H9 (cell line): Measurements from ENCODE around the gene ROBO2. TPM values are rescaled to one million over a fixed set of nuclear protein-coding genes. Genes with fewer than 3 reads are reported as not detected.

Source experiments
- DNase-seq: peaks from one replicate; pipeline ENCODE4 v3.0.0-alpha.2; 2017
- H2AFZ ChIP-seq: one replicate; pipeline ENCODE4 v1.6.1; 2013; ENCODE audit warnings: mild to moderate bottlenecking, low read length, control low read depth, moderate library complexity
- H2AK5ac ChIP-seq: 2 replicates; pipeline ENCODE4 v1.6.1; 2013; ENCODE audit warnings: low read length, control low read depth, mixed read lengths; ENCODE audit not compliant: insufficient read length
- H2BK120ac ChIP-seq: one replicate; pipeline ENCODE4 v1.6.1; 2013; ENCODE audit warnings: low read depth, mild to moderate bottlenecking, low read length, control low read depth, inconsistent platforms; ENCODE audit not compliant: poor library complexity, severe bottlenecking
- H2BK12ac ChIP-seq: 2 replicates; pipeline ENCODE4 v1.6.1; 2013; ENCODE audit warnings: low read length, control low read depth, mixed read lengths, low read depth; ENCODE audit not compliant: insufficient read length
- H2BK15ac ChIP-seq: 2 replicates; pipeline ENCODE4 v1.6.1; 2013; ENCODE audit warnings: low read depth, low read length, control low read depth
- H2BK20ac ChIP-seq: one replicate; pipeline ENCODE4 v1.6.1; 2013; ENCODE audit warnings: low read depth, mild to moderate bottlenecking, low read length, control low read depth, inconsistent platforms; ENCODE audit not compliant: poor library complexity, severe bottlenecking
- H2BK5ac ChIP-seq: 2 replicates; pipeline ENCODE4 v1.6.1; 2013; ENCODE audit warnings: low read length, control low read depth, mixed read lengths; ENCODE audit not compliant: insufficient read length
- H3K14ac ChIP-seq: 2 replicates; pipeline ENCODE4 v1.6.1; 2013; ENCODE audit warnings: low read length, control low read depth; ENCODE audit not compliant: insufficient read depth
- H3K18ac ChIP-seq: 2 replicates; pipeline ENCODE4 v1.6.1; 2013; ENCODE audit warnings: low read depth, mild to moderate bottlenecking, mixed read lengths, low read length, control low read depth; ENCODE audit not compliant: insufficient read length
- H3K23ac ChIP-seq: 2 replicates; pipeline ENCODE4 v1.6.1; 2013; ENCODE audit warnings: low read length, control low read depth, mixed read lengths, low read depth; ENCODE audit not compliant: insufficient read length
- H3K23me2 ChIP-seq: 2 replicates; pipeline ENCODE4 v1.6.1; 2013; ENCODE audit warnings: low read depth, mild to moderate bottlenecking, mixed read lengths, low read length, control low read depth; ENCODE audit not compliant: insufficient read length, poor library complexity, severe bottlenecking
- H3K27ac ChIP-seq: 2 replicates; pipeline ENCODE4 v1.5.1; 2013; ENCODE audit warnings: low read length, control low read depth, mixed read lengths, low read depth; ENCODE audit not compliant: insufficient read length
- H3K27me3 ChIP-seq: 2 replicates; pipeline ENCODE4 v1.6.1; 2013; ENCODE audit warnings: low read length, control low read depth, inconsistent platforms; ENCODE audit not compliant: insufficient read depth
- H3K4ac ChIP-seq: 2 replicates; pipeline ENCODE4 v1.6.1; 2013; ENCODE audit warnings: low read depth, mild to moderate bottlenecking, control low read depth, inconsistent platforms, low read length, moderate library complexity
- H3K4me1 ChIP-seq: 2 replicates; pipeline ENCODE4 v1.6.1; 2013; ENCODE audit warnings: low read length, control low read depth, inconsistent platforms; ENCODE audit not compliant: insufficient read depth
- H3K4me2 ChIP-seq: 2 replicates; pipeline ENCODE4 v1.6.1; 2013; ENCODE audit warnings: low read length, control low read depth, mixed read lengths; ENCODE audit not compliant: insufficient read length, insufficient read depth
- H3K56ac ChIP-seq: 2 replicates; pipeline ENCODE4 v1.6.1; 2013; ENCODE audit warnings: low read depth, mild to moderate bottlenecking, mixed read lengths, low read length, control low read depth; ENCODE audit not compliant: insufficient read length
- H3K79me1 ChIP-seq: 2 replicates; pipeline ENCODE4 v1.6.1; 2013; ENCODE audit warnings: low read depth, mild to moderate bottlenecking, moderate library complexity, low read length, control low read depth, inconsistent platforms; ENCODE audit not compliant: insufficient read depth, poor library complexity, severe bottlenecking
- H3K79me2 ChIP-seq: 2 replicates; pipeline ENCODE4 v1.6.1; 2013; ENCODE audit warnings: low read length, control low read depth, inconsistent platforms; ENCODE audit not compliant: insufficient read depth
- H3K9ac ChIP-seq: 2 replicates; pipeline ENCODE4 v1.6.1; 2013; ENCODE audit warnings: low read length, control low read depth, mixed read lengths; ENCODE audit not compliant: insufficient read length; ENCODE audit errors: extremely low read depth
- H3K9me3 ChIP-seq: one replicate; pipeline ENCODE4 v1.6.1; 2013; ENCODE audit warnings: low read depth, low read length, inconsistent platforms; ENCODE audit not compliant: control insufficient read depth
- H3T11ph ChIP-seq: one replicate; pipeline ENCODE4 v1.6.1; 2013; ENCODE audit warnings: mild to moderate bottlenecking, low read length, control low read depth, inconsistent platforms
- H4K20me1 ChIP-seq: one replicate; pipeline ENCODE4 v1.6.1; 2013; ENCODE audit not compliant: control insufficient read depth, insufficient read length, insufficient read depth
- H4K5ac ChIP-seq: 2 replicates; pipeline ENCODE4 v1.6.1; 2013; ENCODE audit warnings: low read depth, mild to moderate bottlenecking, mixed read lengths, low read length, control low read depth; ENCODE audit not compliant: insufficient read length
- H4K8ac ChIP-seq: replicated peaks from 2 replicates; pipeline ENCODE4 v1.6.1; 2013; ENCODE audit warnings: low read length, control low read depth, mixed read lengths, low read depth; ENCODE audit not compliant: insufficient read length
- H4K91ac ChIP-seq: 2 replicates; pipeline ENCODE4 v1.6.1; 2013; ENCODE audit warnings: low read depth, mild to moderate bottlenecking, moderate library complexity, mixed read lengths, low read length, control low read depth; ENCODE audit not compliant: insufficient read length
- H3K27ac Mint-ChIP-seq, 3 experiments: 2 replicates in 2 of 3; 3 replicates in 1 of 3; pipeline ENCODE4 v1.8.0; 2020 to 2021; ENCODE audit warnings: mixed read lengths in 3 of 3, mild to moderate bottlenecking in 1 of 3, moderate library complexity in 1 of 3
- H3K27me3 Mint-ChIP-seq: 2 replicates; pipeline ENCODE4 v1.8.0; 2021; ENCODE audit warnings: low read depth, mild to moderate bottlenecking, moderate library complexity, mixed read lengths
- H3K36me3 Mint-ChIP-seq, 3 experiments: 2 replicates in 2 of 3; 3 replicates in 1 of 3; pipeline ENCODE4 v1.8.0; 2020 to 2021; ENCODE audit warnings: low read depth in 3 of 3, mixed read lengths in 3 of 3; ENCODE audit not compliant: insufficient read depth in 1 of 3
- H3K4me1 Mint-ChIP-seq, 2 experiments: 2 replicates each; pipeline ENCODE4 v1.8.0; 2020; ENCODE audit warnings: mixed read lengths in 2 of 2
- H3K4me3 Mint-ChIP-seq, 2 experiments: 2 replicates in 1 of 2; 3 replicates in 1 of 2; pipeline ENCODE4 v1.8.0; 2020 to 2021; ENCODE audit warnings: mild to moderate bottlenecking in 2 of 2, mixed read lengths in 2 of 2, moderate library complexity in 1 of 2
- H3K9me3 Mint-ChIP-seq, 2 experiments: 2 replicates in 1 of 2; 3 replicates in 1 of 2; pipeline ENCODE4 v1.8.0; 2020; ENCODE audit warnings: mild to moderate bottlenecking in 2 of 2, mixed read lengths in 2 of 2, moderate library complexity in 1 of 2
- CTCF ChIP-seq: fragments of 200-600 bp; sonication (generic); conservative IDR thresholded peaks from 3 replicates; pipeline ENCODE4 v1.8.0; 2021; ENCODE audit warnings: antibody characterized with exemption, mild to moderate bottlenecking
- WGBS: extraction: QIAGEN DNeasy Blood & Tissue Kit; methylation state at CpG from one replicate; pipeline ENCODE4 v1.1.7; 2013; ENCODE audit warnings: missing lambda C conversion rate, low lambda C conversion rate, mixed read lengths; ENCODE audit not compliant: insufficient read length; ENCODE audit errors: extremely low coverage; 5-methylcytosine and 5-hydroxymethylcytosine counted together
- total RNA-seq: library from RNA; stranded (reverse); gene quantifications from 2 replicates; pipeline ENCODE4 v1.2.1, GENCODE V29; 2021

Gene ROBO2
- total RNA-seq, 1 experiment from 2014 or later: 2.3 TPM

- H3K23me2 ChIP-seq: no peaks in the 10 kb centered on the region
- no peak for TF ChIP-seq CTCF
- no peaks in the 10 kb centered on the region for H3K36me3 Mint-ChIP-seq
- H2BK12ac ChIP-seq: no peak overlapping the region
- H2BK15ac ChIP-seq: no peak overlapping the region
- H2BK20ac ChIP-seq: no peak overlapping the region
- H3K18ac ChIP-seq: no peak overlapping the region
- DNase-seq: no peak
- H4K20me1 ChIP-seq: no peaks in the 10 kb centered on the region
- H4K91ac ChIP-seq: no peak overlapping the region
- WGBS: no CpG with 5 or more reads among the region's 4 CpGs
- no peak overlapping the region; a peak in 1 of 7 replicates for H3K27ac Mint-ChIP-seq
- no peak overlapping the region for H3K4ac ChIP-seq
- no peak overlapping the region for H3K27ac ChIP-seq
- no peak overlapping the region for H2BK5ac ChIP-seq
- no peak overlapping the region for H3K4me2 ChIP-seq
- no peaks in the 10 kb centered on the region for H3K27me3 ChIP-seq
- no peak overlapping the region for H3T11ph ChIP-seq
- H2AK5ac ChIP-seq: no peak overlapping the region
- H3K4me1 Mint-ChIP-seq: peaks cover 12 to 17% of the 10 kb centered on the region in 2 experiments
- no peaks in the 10 kb centered on the region for H3K9me3 Mint-ChIP-seq
- no peak overlapping the region for H2AFZ ChIP-seq
- H3K4me3 Mint-ChIP-seq: no peak overlapping the region
- H3K9ac ChIP-seq: no peak overlapping the region
- H2BK120ac ChIP-seq: no peak overlapping the region
- H3K4me1 ChIP-seq: no peaks in the 10 kb centered on the region; the same call in 1 of the 2 replicates
- no peak overlapping the region for H3K56ac ChIP-seq
- H3K27me3 Mint-ChIP-seq: no peaks in the 10 kb centered on the region
- no peaks in the 10 kb centered on the region for H3K9me3 ChIP-seq
- H3K79me2 ChIP-seq: no peaks in the 10 kb centered on the region
- no peak overlapping the region for H4K8ac ChIP-seq
- H3K14ac ChIP-seq: no peak overlapping the region
- no peak overlapping the region for H4K5ac ChIP-seq
- no peak overlapping the region for H3K23ac ChIP-seq
- no peaks in the 10 kb centered on the region for H3K79me1 ChIP-seq
These were observed 142.4 kb downstream of the ROBO2 start for GRCh38 chr3:77182341-77182740.
